GM19328 (cell line): ENCODE results near the gene BFSP2.
"Not testable (repeated sequence)": the region's sequence is repeated elsewhere in the genome, so short reads cannot be mapped to it uniquely, and the experiment has no call there.

Experiments
- ATAC-seq: cut with Tn5 transposase; IDR thresholded peaks from one replicate; pipeline ENCODE4 v1.9.1; 2021; ENCODE audit warnings: mild to moderate bottlenecking, moderate library complexity; ENCODE audit not compliant: unreplicated experiment

Gene BFSP2

GRCh38 chr3:133475245-133476010, 75.6 kb downstream of the BFSP2 start:
- ATAC-seq = peak; percentile 68

- no peak for ATAC-seq
Measured at GRCh38 chr3:133476971-133477375, 77.1 kb downstream of the BFSP2 start.

GRCh38 chr3:133477487-133477886, 77.6 kb downstream of the BFSP2 start:
- ATAC-seq = peak; percentile 40

GRCh38 chr3:133478624-133479023, 78.8 kb downstream of the BFSP2 start:
- ATAC-seq = no peak

- no peak for ATAC-seq
Measured at GRCh38 chr3:133479401-133479800, 79.5 kb downstream of the BFSP2 start.

GRCh38 chr3:133479895-133480669, 80.2 kb downstream of the BFSP2 start:
- ATAC-seq = peak; percentile 50

GRCh38 chr3:133482474-133482873, 82.6 kb downstream of the BFSP2 start:
- ATAC-seq = not testable (repeated sequence)

- no peak for ATAC-seq
Measured at GRCh38 chr3:133486658-133487057, 86.8 kb downstream of the BFSP2 start.

- ATAC-seq = no peak
Measured at GRCh38 chr3:133487204-133487603, 87.3 kb downstream of the BFSP2 start.

GRCh38 chr3:133487920-133488540, 88.2 kb downstream of the BFSP2 start:
- ATAC-seq = no peak

GRCh38 chr3:133488785-133489367, 89.0 kb downstream of the BFSP2 start:
- no peak for ATAC-seq

- ATAC-seq = no peak
Measured at GRCh38 chr3:133489466-133490085, 89.7 kb downstream of the BFSP2 start.

- ATAC-seq = peak; percentile 93
Measured at GRCh38 chr3:133490468-133491351, 90.9 kb downstream of the BFSP2 start.

- ATAC-seq = no peak
Measured at GRCh38 chr3:133491481-133492059, 91.7 kb downstream of the BFSP2 start.

- no peak for ATAC-seq
Measured at GRCh38 chr3:133492159-133492741, 92.4 kb downstream of the BFSP2 start.

GRCh38 chr3:133494469-133494868, 94.6 kb downstream of the BFSP2 start:
- ATAC-seq = no peak

GRCh38 chr3:133502542-133502941, 102.7 kb downstream of the BFSP2 start:
- not testable (repeated sequence) for ATAC-seq

- ATAC-seq = no peak
Measured at GRCh38 chr3:133503409-133503808, 103.6 kb downstream of the BFSP2 start.

GRCh38 chr3:133504736-133505135, 104.9 kb downstream of the BFSP2 start:
- ATAC-seq = no peak
